Stimulated activated CD8-positive, alpha-beta memory T cell treated with anti-CD3 and anti-CD28 coated beads, Interleukin-7, amount 100 ng/mL, for 48 hours (primary cell): Measurements from ENCODE around the gene TRAF1.

Experiments used
- DNase-seq, 2 donors: peaks; one replicate each; pipeline ENCODE4 v3.0.0-alpha.2; 2020; ENCODE audit warnings: low read depth in 1 of 2; ENCODE audit errors: extremely low read depth in 1 of 2

The TRAF1 gene

GRCh38 chr9:120910643-120911042 lies 16.0 kb downstream of the TRAF1 start:
- no peak for DNase-seq

GRCh38 chr9:120909904-120910303 lies 16.7 kb downstream of the TRAF1 start:
- DNase-seq: no peak

- no peak for DNase-seq
These were observed 21.1 kb downstream of the TRAF1 start for GRCh38 chr9:120905315-120906164.

GRCh38 chr9:120904978-120905301 lies 21.7 kb downstream of the TRAF1 start:
- no peak for DNase-seq

GRCh38 chr9:120904061-120904977 lies 22.3 kb downstream of the TRAF1 start:
- DNase-seq: no peak

- no peak for DNase-seq
These were observed 23.7 kb downstream of the TRAF1 start for GRCh38 chr9:120902569-120903535.

- DNase-seq: no peak
These were observed 24.6 kb downstream of the TRAF1 start for GRCh38 chr9:120901755-120902568.

- no peak for DNase-seq
These were observed 25.8 kb downstream of the TRAF1 start for GRCh38 chr9:120900824-120901223.

GRCh38 chr9:120899490-120900068 lies 27.0 kb downstream of the TRAF1 start:
- DNase-seq: no peak

GRCh38 chr9:120898396-120898795 lies 28.2 kb downstream of the TRAF1 start:
- no peak for DNase-seq

GRCh38 chr9:120895951-120896350 lies 30.6 kb downstream of the TRAF1 start:
- DNase-seq: no peak

- no peak for DNase-seq
These were observed 32.1 kb downstream of the TRAF1 start for GRCh38 chr9:120894321-120895148.

GRCh38 chr9:120893611-120894307 lies 32.8 kb downstream of the TRAF1 start:
- no peak for DNase-seq

- no peak for DNase-seq
These were observed 33.6 kb downstream of the TRAF1 start for GRCh38 chr9:120892748-120893610.

- DNase-seq: no peak
These were observed 34.5 kb downstream of the TRAF1 start for GRCh38 chr9:120891884-120892747.

- no peak for DNase-seq
These were observed 35.2 kb downstream of the TRAF1 start for GRCh38 chr9:120891245-120891883.
